ENCODE data around the gene PCDHB16. TPM values are rescaled to one million over a fixed set of nuclear protein-coding genes. Genes with fewer than 3 reads are reported as not detected.
A peak's percentile ranks its signal among the peaks of the same experiment; 100 is the strongest.
"Not testable (repeated sequence)": the region's sequence is repeated elsewhere in the genome, so short reads cannot be mapped to it uniquely, and the experiment has no call there.

The PCDHB16 gene
- total RNA-seq, 1 donor from 2014 or later, result 6.1 TPM

DNA sequence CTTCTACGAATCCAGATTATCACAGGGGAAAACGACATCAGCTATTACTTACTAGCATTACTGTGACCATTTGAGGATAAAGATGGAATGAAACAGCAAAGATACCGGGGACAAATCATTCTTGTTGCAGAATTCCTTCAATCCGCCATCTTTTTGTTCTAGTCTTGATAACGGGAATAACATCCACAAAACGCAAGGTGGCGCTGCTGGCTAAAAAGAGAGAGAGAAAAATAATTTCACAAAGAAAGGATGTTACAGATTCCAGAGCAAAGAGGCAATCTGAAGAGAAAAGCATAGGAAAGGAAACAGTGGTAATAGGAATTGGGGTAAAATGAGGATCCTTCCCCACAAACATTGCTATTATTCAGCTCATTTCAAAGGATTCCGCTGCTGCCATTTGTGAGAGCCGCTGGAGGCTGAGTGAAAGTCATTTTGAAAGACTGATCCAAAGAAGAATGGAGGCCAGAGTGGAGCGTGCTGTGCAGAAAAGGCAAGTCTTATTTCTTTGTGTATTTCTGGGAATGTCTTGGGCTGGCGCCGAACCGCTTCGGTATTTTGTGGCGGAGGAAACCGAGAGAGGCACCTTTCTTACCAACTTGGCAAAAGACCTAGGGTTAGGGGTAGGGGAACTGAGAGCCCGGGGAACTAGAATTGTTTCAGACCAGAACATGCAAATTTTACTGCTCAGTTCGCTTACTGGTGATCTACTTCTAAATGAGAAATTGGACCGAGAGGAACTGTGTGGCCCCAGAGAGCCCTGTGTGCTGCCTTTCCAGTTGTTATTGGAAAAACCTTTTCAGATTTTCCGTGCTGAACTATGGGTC, 9.6 kb upstream of the PCDHB16 start, which contains the start of gene PCDHB7:
PCDHB7 (plus strand) TSS at position 264 of the 824 bp plus-strand sequence; CDS start at position 456, 192 bp downstream.
- H3K36me3 Mint-ChIP-seq (ENCODE audit: low read depth), result peaks cover 26% of the 10 kb centered on the region
- DNase-seq (ENCODE audit: low spot score), result no peak
- no peak within 1 kb of the TSS for H3K27ac Mint-ChIP-seq (ENCODE audit: unreplicated experiment)
- no peak within 1 kb of the TSS for H3K4me3 Mint-ChIP-seq (ENCODE audit: unreplicated experiment)
- no peaks in the 10 kb centered on the region for H3K27me3 Mint-ChIP-seq (ENCODE audit: low read depth)
- H3K4me1 Mint-ChIP-seq (ENCODE audit: low read depth), result no peaks in the 10 kb centered on the region
- TF ChIP-seq, protein P1, sequence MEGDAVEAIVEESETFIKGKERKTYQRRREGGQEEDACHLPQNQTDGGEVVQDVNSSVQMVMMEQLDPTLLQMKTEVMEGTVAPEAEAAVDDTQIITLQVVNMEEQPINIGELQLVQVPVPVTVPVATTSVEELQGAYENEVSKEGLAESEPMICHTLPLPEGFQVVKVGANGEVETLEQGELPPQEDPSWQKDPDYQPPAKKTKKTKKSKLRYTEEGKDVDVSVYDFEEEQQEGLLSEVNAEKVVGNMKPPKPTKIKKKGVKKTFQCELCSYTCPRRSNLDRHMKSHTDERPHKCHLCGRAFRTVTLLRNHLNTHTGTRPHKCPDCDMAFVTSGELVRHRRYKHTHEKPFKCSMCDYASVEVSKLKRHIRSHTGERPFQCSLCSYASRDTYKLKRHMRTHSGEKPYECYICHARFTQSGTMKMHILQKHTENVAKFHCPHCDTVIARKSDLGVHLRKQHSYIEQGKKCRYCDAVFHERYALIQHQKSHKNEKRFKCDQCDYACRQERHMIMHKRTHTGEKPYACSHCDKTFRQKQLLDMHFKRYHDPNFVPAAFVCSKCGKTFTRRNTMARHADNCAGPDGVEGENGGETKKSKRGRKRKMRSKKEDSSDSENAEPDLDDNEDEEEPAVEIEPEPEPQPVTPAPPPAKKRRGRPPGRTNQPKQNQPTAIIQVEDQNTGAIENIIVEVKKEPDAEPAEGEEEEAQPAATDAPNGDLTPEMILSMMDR (IDR thresholded peaks at IDR 0.05), result peak; percentile 29
- peaks cover 52% of the 10 kb centered on the region for H3K9me3 Mint-ChIP-seq (ENCODE audit: low read depth)

GRCh38 chr5:141174291-141175104, 7.7 kb upstream of the PCDHB16 start:
- not testable (repeated sequence) for H3K4me3 Mint-ChIP-seq (ENCODE audit: unreplicated experiment); H3K27me3 Mint-ChIP-seq (ENCODE audit: low read depth); H3K27ac Mint-ChIP-seq (ENCODE audit: unreplicated experiment); DNase-seq (ENCODE audit: low spot score); H3K4me1 Mint-ChIP-seq (ENCODE audit: low read depth)
- peaks cover 15% of the 10 kb centered on the region for H3K36me3 Mint-ChIP-seq (ENCODE audit: low read depth)
- H3K9me3 Mint-ChIP-seq (ENCODE audit: low read depth), result peaks cover 36% of the 10 kb centered on the region

- no peak for DNase-seq (ENCODE audit: low spot score)
- TF ChIP-seq, protein P1 (IDR thresholded peaks at IDR 0.05), result no peak
- Mint-ChIP-seq H3K27ac (ENCODE audit: unreplicated experiment) (no peak overlapping the region), H3K27me3 (ENCODE audit: low read depth) (no peaks in the 10 kb centered on the region), H3K4me3 (ENCODE audit: unreplicated experiment) (no peak overlapping the region), H3K36me3 (ENCODE audit: low read depth) (peaks cover 9% of the 10 kb centered on the region), H3K4me1 (ENCODE audit: low read depth) (no peaks in the 10 kb centered on the region), H3K9me3 (ENCODE audit: low read depth) (peaks cover 29% of the 10 kb centered on the region)
Measured at GRCh38 chr5:141175933-141176332, 6.3 kb upstream of the PCDHB16 start.

DNA sequence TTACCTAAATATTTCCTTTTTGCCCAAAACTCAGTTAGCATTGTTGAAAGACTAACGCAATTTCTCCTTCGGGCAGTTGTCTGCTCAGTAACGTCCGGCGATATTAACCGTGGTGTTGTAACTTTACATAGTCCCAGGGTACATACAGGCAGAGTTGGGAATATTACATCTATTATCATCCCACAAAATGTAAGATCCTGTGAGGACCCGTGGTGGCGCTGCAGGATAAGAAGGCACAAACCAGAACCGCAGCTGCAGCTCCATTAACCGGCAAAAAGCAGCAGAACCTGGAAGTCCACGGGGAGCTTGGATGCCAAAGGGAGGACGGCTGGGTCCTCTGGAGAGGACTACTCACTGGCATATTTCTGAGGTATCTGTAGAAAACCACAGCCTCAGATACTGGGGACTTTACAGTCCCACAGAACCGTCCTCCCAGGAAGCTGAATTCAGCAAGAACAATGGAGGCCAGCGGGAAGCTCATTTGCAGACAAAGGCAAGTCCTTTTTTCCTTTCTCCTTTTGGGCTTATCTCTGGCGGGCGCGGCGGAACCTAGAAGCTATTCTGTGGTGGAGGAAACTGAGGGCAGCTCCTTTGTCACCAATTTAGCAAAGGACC, 4.5 kb upstream of the PCDHB16 start, which contains the start of gene PCDHB8:
PCDHB8 (plus strand) TSS at position 214 of the 615 bp plus-strand sequence; CDS start at position 459, 245 bp downstream.
- not testable (repeated sequence) for H3K4me3 Mint-ChIP-seq (ENCODE audit: unreplicated experiment); H3K27ac Mint-ChIP-seq (ENCODE audit: unreplicated experiment); DNase-seq (ENCODE audit: low spot score); H3K27me3 Mint-ChIP-seq (ENCODE audit: low read depth); H3K4me1 Mint-ChIP-seq (ENCODE audit: low read depth)
- H3K36me3 Mint-ChIP-seq (ENCODE audit: low read depth), result peaks cover 15% of the 10 kb centered on the region
- peaks cover 34% of the 10 kb centered on the region for H3K9me3 Mint-ChIP-seq (ENCODE audit: low read depth)

DNA sequence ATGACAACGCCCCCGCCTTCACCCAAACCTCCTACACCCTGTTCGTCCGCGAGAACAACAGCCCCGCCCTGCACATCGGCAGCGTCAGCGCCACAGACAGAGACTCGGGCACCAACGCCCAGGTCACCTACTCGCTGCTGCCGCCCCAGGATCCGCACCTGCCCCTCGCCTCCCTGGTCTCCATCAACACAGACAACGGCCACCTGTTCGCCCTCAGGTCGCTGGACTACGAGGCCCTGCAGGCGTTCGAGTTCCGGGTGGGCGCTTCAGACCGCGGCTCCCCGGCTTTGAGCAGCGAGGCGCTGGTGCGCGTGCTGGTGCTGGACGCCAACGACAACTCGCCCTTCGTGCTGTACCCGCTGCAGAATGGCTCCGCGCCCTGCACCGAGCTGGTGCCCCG, 2.8 kb upstream of the PCDHB16 start:
- Mint-ChIP-seq H3K9me3 (ENCODE audit: low read depth) (peaks cover 31% of the 10 kb centered on the region), H3K36me3 (ENCODE audit: low read depth) (peaks cover 20% of the 10 kb centered on the region)
- not testable (repeated sequence) for H3K4me3 Mint-ChIP-seq (ENCODE audit: unreplicated experiment); DNase-seq (ENCODE audit: low spot score); H3K27me3 Mint-ChIP-seq (ENCODE audit: low read depth); H3K4me1 Mint-ChIP-seq (ENCODE audit: low read depth); H3K27ac Mint-ChIP-seq (ENCODE audit: unreplicated experiment)

DNA sequence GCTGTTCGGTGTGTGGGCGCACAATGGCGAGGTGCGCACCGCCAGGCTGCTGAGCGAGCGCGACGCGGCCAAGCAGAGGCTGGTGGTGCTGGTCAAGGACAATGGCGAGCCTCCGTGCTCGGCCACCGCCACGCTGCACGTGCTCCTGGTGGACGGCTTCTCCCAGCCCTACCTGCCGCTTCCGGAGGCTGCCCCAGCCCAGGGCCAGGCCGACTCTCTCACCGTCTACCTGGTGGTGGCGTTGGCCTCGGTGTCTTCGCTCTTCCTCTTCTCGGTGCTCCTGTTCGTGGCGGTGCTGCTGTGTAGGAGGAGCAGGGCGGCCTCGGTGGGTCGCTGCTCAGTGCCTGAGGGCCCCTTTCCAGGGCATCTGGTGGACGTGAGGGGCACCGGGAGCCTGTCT, 2.3 kb upstream of the PCDHB16 start:
- H3K4me1 Mint-ChIP-seq (ENCODE audit: low read depth); H3K27me3 Mint-ChIP-seq (ENCODE audit: low read depth); H3K4me3 Mint-ChIP-seq (ENCODE audit: unreplicated experiment); DNase-seq (ENCODE audit: low spot score); H3K27ac Mint-ChIP-seq (ENCODE audit: unreplicated experiment): not testable (repeated sequence)
- Mint-ChIP-seq H3K36me3 (ENCODE audit: low read depth) (peaks cover 22% of the 10 kb centered on the region), H3K9me3 (ENCODE audit: low read depth) (peaks cover 34% of the 10 kb centered on the region)

- no peak overlapping the region for H3K4me3 Mint-ChIP-seq (ENCODE audit: unreplicated experiment)
- DNase-seq (ENCODE audit: low spot score), result no peak
- TF ChIP-seq, protein P1 (IDR thresholded peaks at IDR 0.05), result no peak
- H3K9me3 Mint-ChIP-seq (ENCODE audit: low read depth), result peaks cover 37% of the 10 kb centered on the region
- H3K4me1 Mint-ChIP-seq (ENCODE audit: low read depth), result no peaks in the 10 kb centered on the region
- H3K27me3 Mint-ChIP-seq (ENCODE audit: low read depth), result no peaks in the 10 kb centered on the region
- no peak overlapping the region for H3K27ac Mint-ChIP-seq (ENCODE audit: unreplicated experiment)
- peaks cover 24% of the 10 kb centered on the region for H3K36me3 Mint-ChIP-seq (ENCODE audit: low read depth)
Measured at GRCh38 chr5:141180313-141180712, 1.9 kb upstream of the PCDHB16 start.

DNA sequence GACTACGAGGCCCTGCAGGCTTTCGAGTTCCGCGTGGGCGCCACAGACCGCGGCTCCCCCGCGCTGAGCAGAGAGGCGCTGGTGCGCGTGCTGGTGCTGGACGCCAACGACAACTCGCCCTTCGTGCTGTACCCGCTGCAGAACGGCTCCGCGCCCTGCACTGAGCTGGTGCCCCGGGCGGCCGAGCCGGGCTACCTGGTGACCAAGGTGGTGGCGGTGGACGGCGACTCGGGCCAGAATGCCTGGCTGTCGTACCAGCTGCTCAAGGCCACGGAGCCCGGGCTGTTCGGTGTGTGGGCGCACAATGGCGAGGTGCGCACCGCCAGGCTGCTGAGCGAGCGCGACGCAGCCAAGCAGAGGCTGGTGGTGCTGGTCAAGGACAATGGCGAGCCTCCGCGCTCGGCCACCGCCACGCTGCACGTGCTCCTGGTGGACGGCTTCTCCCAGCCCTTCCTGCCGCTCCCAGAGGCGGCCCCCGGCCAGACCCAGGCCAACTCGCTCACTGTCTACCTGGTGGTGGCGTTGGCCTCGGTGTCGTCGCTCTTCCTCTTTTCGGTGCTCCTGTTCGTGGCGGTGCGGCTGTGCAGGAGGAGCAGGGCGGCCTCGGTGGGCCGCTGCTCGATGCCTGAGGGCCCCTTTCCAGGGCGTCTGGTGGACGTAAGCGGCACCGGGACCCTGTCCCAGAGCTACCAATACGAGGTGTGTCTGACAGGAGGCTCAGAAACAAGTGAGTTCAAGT, 2.1 kb downstream of the PCDHB16 start:
- Mint-ChIP-seq H3K36me3 (ENCODE audit: low read depth) (peaks cover 40% of the 10 kb centered on the region), H3K9me3 (ENCODE audit: low read depth) (peaks cover 58% of the 10 kb centered on the region)
- not testable (repeated sequence) for H3K27ac Mint-ChIP-seq (ENCODE audit: unreplicated experiment); DNase-seq (ENCODE audit: low spot score); H3K27me3 Mint-ChIP-seq (ENCODE audit: low read depth); H3K4me1 Mint-ChIP-seq (ENCODE audit: low read depth); H3K4me3 Mint-ChIP-seq (ENCODE audit: unreplicated experiment)
